ENCODE data around the gene SLC38A3.

Gene SLC38A3

GRCh38 chr3:50169858-50170257, 35.2 kb upstream of the SLC38A3 start:
- H3K27ac ChIP-seq (replicated peaks), result no peak overlapping the region

GRCh38 chr3:50170689-50171088, 34.4 kb upstream of the SLC38A3 start:
- no peak for DNase-seq (ENCODE audit: low read depth in 1 of 2, low spot score in 1 of 2)
- no peak for TF ChIP-seq REST (IDR thresholded peaks at IDR 0.05; ENCODE audit: insufficient replicate concordance, low read depth)
- TF ChIP-seq CTCF (IDR thresholded peaks at IDR 0.05; ENCODE audit: insufficient read depth, low read length), result no peak
- TF ChIP-seq POLR2AphosphoS5 (IDR thresholded peaks at IDR 0.05; ENCODE audit: low read depth), result no peak
- no peak for TF ChIP-seq GABPA (IDR thresholded peaks at IDR 0.05; ENCODE audit: low read depth)
- no peak for TF ChIP-seq SPI1 (IDR thresholded peaks at IDR 0.05; ENCODE audit: borderline replicate concordance, low read depth)
- Histone ChIP-seq H3K27me3 (ENCODE audit: insufficient read depth, poor library complexity, severe bottlenecking) (no peaks in the 10 kb centered on the region), H3K27ac (replicated peaks) (no peak overlapping the region), H3K4me3 (replicated peaks; ENCODE audit: insufficient read depth, low read length) (no peak overlapping the region)

More at GRCh38 chr3:50169858-50170257, 35.2 kb upstream of the SLC38A3 start:
- Histone ChIP-seq H3K27me3 (ENCODE audit: insufficient read depth, poor library complexity, severe bottlenecking) (peaks cover 2% of the 10 kb centered on the region), H3K4me3 (replicated peaks; ENCODE audit: insufficient read depth, low read length) (no peak overlapping the region)
- TF ChIP-seq CTCF (IDR thresholded peaks at IDR 0.05; ENCODE audit: insufficient read depth, low read length), result no peak
- no peak for TF ChIP-seq GABPA (IDR thresholded peaks at IDR 0.05; ENCODE audit: low read depth)
- TF ChIP-seq REST (IDR thresholded peaks at IDR 0.05; ENCODE audit: insufficient replicate concordance, low read depth), result no peak
- no peak for TF ChIP-seq SPI1 (IDR thresholded peaks at IDR 0.05; ENCODE audit: borderline replicate concordance, low read depth)
- TF ChIP-seq POLR2AphosphoS5 (IDR thresholded peaks at IDR 0.05; ENCODE audit: low read depth), result no peak
- no peak for DNase-seq (ENCODE audit: low read depth in 1 of 2, low spot score in 1 of 2)

GRCh38 chr3:50171540-50172301, 33.4 kb upstream of the SLC38A3 start:
- Histone ChIP-seq H3K4me3 (replicated peaks; ENCODE audit: insufficient read depth, low read length) (no peak overlapping the region), H3K27me3 (ENCODE audit: insufficient read depth, poor library complexity, severe bottlenecking) (no peaks in the 10 kb centered on the region), H3K27ac (replicated peaks) (no peak overlapping the region)
- DNase-seq (ENCODE audit: low read depth in 1 of 2, low spot score in 1 of 2), result no peak
- TF ChIP-seq REST (IDR thresholded peaks at IDR 0.05; ENCODE audit: insufficient replicate concordance, low read depth) (no peak), POLR2AphosphoS5 (IDR thresholded peaks at IDR 0.05; ENCODE audit: low read depth) (no peak), SPI1 (IDR thresholded peaks at IDR 0.05; ENCODE audit: borderline replicate concordance, low read depth) (no peak), CTCF (IDR thresholded peaks at IDR 0.05; ENCODE audit: insufficient read depth, low read length) (no peak), GABPA (IDR thresholded peaks at IDR 0.05; ENCODE audit: low read depth) (no peak)

Data from HL-60 (cell line).